OCI-LY3 (cell line): ENCODE measurements around the gene FSTL5.

ENCODE experiments used
- H2AFZ ChIP-seq: fragments of 200-600, 300-600 bp; shearing (Covaris generic); 2 replicates; pipeline ENCODE4 v1.6.0; 2014; ENCODE audit warnings: antibody characterized with exemption, low read depth, low read length
- H3K27ac ChIP-seq: fragments of 200-600, 300-600 bp; sonication (generic); 2 replicates; pipeline ENCODE4 v1.5.1; 2014; ENCODE audit warnings: mild to moderate bottlenecking, low read length, moderate library complexity, mixed read lengths
- H3K27me3 ChIP-seq: fragments of 200-600, 300-600 bp; sonication (generic); 2 replicates; pipeline ENCODE4 v1.6.1; 2014; ENCODE audit warnings: low read depth, low read length, mixed read lengths
- H3K36me3 ChIP-seq: fragments of 200-600, 300-600 bp; sonication (generic); replicated peaks from 2 replicates; pipeline ENCODE3; 2014; ENCODE audit warnings: low read depth, low read length, mixed read lengths
- H3K4me1 ChIP-seq: fragments of 300-600, 200-600 bp; sonication (generic); 2 replicates; pipeline ENCODE4 v1.6.1; 2014; ENCODE audit warnings: low read length, mixed read lengths
- H3K4me2 ChIP-seq: fragments of 200-600, 300-600 bp; sonication (generic); 2 replicates; pipeline ENCODE4 v1.6.1; 2014; ENCODE audit warnings: low read length, mixed read lengths
- H3K4me3 ChIP-seq: fragments of 300-600, 200-600 bp; sonication (generic); 2 replicates; pipeline ENCODE4 v1.5.1; 2014; ENCODE audit warnings: antibody characterized with exemption, mild to moderate bottlenecking, low read length, moderate library complexity
- H3K79me2 ChIP-seq: fragments of 300-600, 200-600 bp; shearing (Covaris generic); 2 replicates; pipeline ENCODE4 v1.6.1; 2014; ENCODE audit warnings: mild to moderate bottlenecking, low read length, mixed read lengths
- H3K9ac ChIP-seq: fragments of 300-600, 200-600 bp; shearing (Covaris generic); 2 replicates; pipeline ENCODE4 v1.6.0; 2014; ENCODE audit warnings: mild to moderate bottlenecking, low read length, moderate library complexity
- H3K9me3 ChIP-seq: fragments of 200-600, 300-600 bp; shearing (Covaris generic); 2 replicates; pipeline ENCODE4 v1.6.1; 2014; ENCODE audit warnings: low read length, mixed read lengths; ENCODE audit not compliant: insufficient read depth
- H4K20me1 ChIP-seq: fragments of 200-600, 300-600 bp; sonication (generic); 2 replicates; pipeline ENCODE4 v1.6.1; 2016; ENCODE audit warnings: low read length, mixed read lengths; ENCODE audit not compliant: insufficient read depth
- CTCF ChIP-seq: fragments of 200-600, 300-600 bp; sonication (generic); IDR thresholded peaks from 2 replicates; pipeline ENCODE4 v1.5.1; 2014; ENCODE audit warnings: antibody characterized with exemption, low read length, low read depth
- EZH2phosphoT487 ChIP-seq: fragments of 200-600 bp; shearing (Covaris generic); IDR thresholded peaks from 2 replicates; pipeline ENCODE4 v1.6.1; 2018; ENCODE audit warnings: antibody characterized with exemption, mixed run types, low read depth

The FSTL5 gene

DNA sequence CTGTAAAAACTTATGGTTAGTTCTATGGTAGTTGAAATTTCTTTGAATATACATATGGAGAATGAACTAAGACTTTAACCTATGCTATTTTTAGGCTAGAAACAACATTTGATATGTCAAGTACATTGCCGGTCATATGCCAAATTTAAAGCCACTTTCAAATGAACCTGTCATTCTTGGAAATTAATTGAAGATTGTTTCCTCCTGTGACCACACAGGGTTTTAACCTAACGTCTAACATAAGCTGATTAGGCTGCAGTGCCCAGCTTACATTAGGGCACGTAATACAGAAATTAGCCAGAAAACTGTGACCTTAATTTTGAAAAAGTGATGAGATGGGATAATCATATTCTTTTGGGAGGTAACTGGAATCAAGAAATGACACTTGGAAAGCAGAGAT is 645.9 kb downstream of the FSTL5 start:
- Histone ChIP-seq H4K20me1 (no peaks in the 10 kb centered on the region), H3K27ac (no peak overlapping the region), H3K4me1 (0 out of 2 replicates have a peak, but pooled peaks cover 2% of the 10 kb centered on the region), H3K79me2 (no peaks in the 10 kb centered on the region), H2AFZ (no peak overlapping the region), H3K36me3 (no peaks in the 10 kb centered on the region), H3K9me3 (no peaks in the 10 kb centered on the region), H3K4me2 (no peak overlapping the region), H3K27me3 (no peaks in the 10 kb centered on the region), H3K4me3 (no peak overlapping the region), H3K9ac (no peak overlapping the region)
- no peak for TF ChIP-seq CTCF
- TF ChIP-seq EZH2phosphoT487, result no peak

DNA sequence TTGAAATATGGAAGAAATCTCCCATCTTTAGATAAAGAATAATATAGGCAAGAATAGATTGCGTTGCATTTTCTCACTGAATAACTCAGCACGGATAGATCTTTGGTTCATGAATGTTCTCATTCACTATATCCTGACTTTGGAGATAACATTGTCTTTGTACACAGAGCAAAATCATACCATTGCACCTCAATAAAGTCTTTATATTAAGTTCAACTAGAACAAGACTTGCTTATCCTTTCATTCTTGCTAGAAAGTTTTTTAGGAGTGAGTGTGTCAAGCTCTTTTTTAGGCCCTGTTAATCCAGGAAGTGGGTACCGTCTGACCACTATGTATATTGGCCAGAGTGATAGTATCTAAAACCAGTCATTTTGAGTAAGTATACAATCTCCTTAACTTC is 658.7 kb downstream of the FSTL5 start:
- no peak for TF ChIP-seq EZH2phosphoT487
- TF ChIP-seq CTCF, result no peak
- Histone ChIP-seq H3K9me3 (no peaks in the 10 kb centered on the region), H3K27me3 (no peaks in the 10 kb centered on the region), H2AFZ (no peak overlapping the region), H3K9ac (no peak overlapping the region), H3K27ac (no peak overlapping the region), H3K4me1 (no peaks in the 10 kb centered on the region), H3K79me2 (no peaks in the 10 kb centered on the region), H4K20me1 (no peaks in the 10 kb centered on the region), H3K4me3 (no peak overlapping the region), H3K36me3 (no peaks in the 10 kb centered on the region), H3K4me2 (no peak overlapping the region)

- no peak overlapping the region for H3K27ac ChIP-seq
- H3K9me3 ChIP-seq, result no peaks in the 10 kb centered on the region
- H2AFZ ChIP-seq, result no peak overlapping the region
- H3K36me3 ChIP-seq, result no peaks in the 10 kb centered on the region
- H3K4me1 ChIP-seq, result peaks cover 6% of the 10 kb centered on the region; the same call in 1 of the 2 replicates
- no peaks in the 10 kb centered on the region for H3K27me3 ChIP-seq
- no peaks in the 10 kb centered on the region for H4K20me1 ChIP-seq
- no peaks in the 10 kb centered on the region for H3K79me2 ChIP-seq
- no peak overlapping the region for H3K4me2 ChIP-seq
- TF ChIP-seq CTCF, result no peak
- no peak for TF ChIP-seq EZH2phosphoT487
- no peak overlapping the region for H3K9ac ChIP-seq
- H3K4me3 ChIP-seq, result no peak overlapping the region
Observed at GRCh38 chr4:161498155-161498554, 665.6 kb downstream of the FSTL5 start.

GRCh38 chr4:161486461-161486860 is 677.3 kb downstream of the FSTL5 start:
- Histone ChIP-seq H3K36me3 (no peaks in the 10 kb centered on the region), H3K79me2 (no peaks in the 10 kb centered on the region), H3K4me1 (no peaks in the 10 kb centered on the region), H3K27ac (no peak overlapping the region), H3K27me3 (no peaks in the 10 kb centered on the region), H2AFZ (no peak overlapping the region), H3K4me3 (no peak overlapping the region), H3K9ac (no peak overlapping the region), H4K20me1 (no peaks in the 10 kb centered on the region), H3K9me3 (no peaks in the 10 kb centered on the region), H3K4me2 (no peak overlapping the region)
- TF ChIP-seq CTCF, result no peak
- no peak for TF ChIP-seq EZH2phosphoT487
